CD4-positive, alpha-beta T cell treated with Interleukin-17A for 4 hours (primary cell): ENCODE measurements around the gene AGTPBP1.
"Not testable (repeated sequence)": the region's sequence is repeated elsewhere in the genome, so short reads cannot be mapped to it uniquely, and the experiment has no call there.

Experiments used
- DNase-seq: peaks from one replicate; pipeline ENCODE4 v3.0.0-alpha.2; 2020; ENCODE audit warnings: mixed read lengths

The AGTPBP1 gene, protein sequence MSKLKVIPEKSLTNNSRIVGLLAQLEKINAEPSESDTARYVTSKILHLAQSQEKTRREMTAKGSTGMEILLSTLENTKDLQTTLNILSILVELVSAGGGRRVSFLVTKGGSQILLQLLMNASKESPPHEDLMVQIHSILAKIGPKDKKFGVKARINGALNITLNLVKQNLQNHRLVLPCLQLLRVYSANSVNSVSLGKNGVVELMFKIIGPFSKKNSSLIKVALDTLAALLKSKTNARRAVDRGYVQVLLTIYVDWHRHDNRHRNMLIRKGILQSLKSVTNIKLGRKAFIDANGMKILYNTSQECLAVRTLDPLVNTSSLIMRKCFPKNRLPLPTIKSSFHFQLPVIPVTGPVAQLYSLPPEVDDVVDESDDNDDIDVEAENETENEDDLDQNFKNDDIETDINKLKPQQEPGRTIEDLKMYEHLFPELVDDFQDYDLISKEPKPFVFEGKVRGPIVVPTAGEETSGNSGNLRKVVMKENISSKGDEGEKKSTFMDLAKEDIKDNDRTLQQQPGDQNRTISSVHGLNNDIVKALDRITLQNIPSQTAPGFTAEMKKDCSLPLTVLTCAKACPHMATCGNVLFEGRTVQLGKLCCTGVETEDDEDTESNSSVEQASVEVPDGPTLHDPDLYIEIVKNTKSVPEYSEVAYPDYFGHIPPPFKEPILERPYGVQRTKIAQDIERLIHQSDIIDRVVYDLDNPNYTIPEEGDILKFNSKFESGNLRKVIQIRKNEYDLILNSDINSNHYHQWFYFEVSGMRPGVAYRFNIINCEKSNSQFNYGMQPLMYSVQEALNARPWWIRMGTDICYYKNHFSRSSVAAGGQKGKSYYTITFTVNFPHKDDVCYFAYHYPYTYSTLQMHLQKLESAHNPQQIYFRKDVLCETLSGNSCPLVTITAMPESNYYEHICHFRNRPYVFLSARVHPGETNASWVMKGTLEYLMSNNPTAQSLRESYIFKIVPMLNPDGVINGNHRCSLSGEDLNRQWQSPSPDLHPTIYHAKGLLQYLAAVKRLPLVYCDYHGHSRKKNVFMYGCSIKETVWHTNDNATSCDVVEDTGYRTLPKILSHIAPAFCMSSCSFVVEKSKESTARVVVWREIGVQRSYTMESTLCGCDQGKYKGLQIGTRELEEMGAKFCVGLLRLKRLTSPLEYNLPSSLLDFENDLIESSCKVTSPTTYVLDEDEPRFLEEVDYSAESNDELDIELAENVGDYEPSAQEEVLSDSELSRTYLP

DNA sequence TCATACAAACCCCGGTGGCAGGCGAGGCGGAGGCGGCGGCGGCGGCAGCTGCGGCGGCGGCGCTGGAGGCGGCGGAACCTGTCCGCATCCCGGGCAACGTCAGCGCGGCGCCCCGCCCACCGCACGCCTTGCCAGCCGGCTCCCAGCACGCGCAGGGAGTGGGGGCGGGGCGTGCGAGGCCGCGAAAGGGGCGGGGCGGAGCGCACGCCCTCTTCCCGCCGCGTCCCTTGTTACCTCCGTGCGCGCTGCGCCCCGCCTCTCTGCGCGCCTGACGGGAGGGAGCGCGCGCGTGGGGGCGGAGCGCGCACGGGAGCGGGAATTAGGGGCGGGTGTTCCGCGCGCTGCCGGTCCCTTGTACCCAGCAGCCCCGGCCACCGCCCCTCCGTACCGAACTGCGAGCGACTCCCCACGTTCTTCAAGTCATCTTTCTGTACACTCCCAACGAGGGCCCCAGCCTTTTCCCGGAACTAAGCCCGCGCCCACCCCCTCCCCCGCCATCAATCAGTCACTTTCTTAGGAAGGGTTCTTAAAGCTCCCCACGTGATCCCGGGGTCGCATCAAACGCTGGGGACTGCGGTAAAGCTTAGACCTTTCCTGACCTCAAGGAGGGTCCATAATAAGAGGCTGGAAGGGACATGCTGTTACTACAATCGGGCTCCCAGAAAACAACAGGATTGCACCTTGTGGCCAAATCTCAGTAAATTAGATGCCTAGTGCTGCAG is at the start of gene AGTPBP1:
TSS of gene AGTPBP1 (minus strand) at position 80 of the 722 bp plus-strand sequence. CDS start 29,421 bp downstream, outside the sequence.
- peak; percentile 99 for DNase-seq

DNA sequence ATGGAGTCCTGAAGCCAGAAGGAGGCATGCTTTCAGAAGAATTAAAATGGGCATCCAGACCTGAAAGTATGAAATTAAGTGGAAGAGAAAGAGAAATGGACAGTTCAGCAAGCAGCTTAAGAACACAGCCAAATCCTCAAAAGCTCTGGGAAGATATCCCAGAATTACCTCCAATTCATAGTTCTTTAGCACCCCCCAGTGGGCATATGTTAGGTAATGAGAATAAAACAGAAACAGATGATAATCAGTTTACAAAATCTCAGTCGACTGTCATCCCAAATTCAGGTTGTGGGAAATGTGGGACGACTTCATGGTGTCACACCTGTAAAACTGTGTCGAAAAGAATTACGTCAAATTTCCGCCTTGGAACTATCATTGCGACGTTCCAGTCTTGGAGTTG is 44.4 kb upstream of the AGTPBP1 start:
- not testable (repeated sequence) for DNase-seq

DNA sequence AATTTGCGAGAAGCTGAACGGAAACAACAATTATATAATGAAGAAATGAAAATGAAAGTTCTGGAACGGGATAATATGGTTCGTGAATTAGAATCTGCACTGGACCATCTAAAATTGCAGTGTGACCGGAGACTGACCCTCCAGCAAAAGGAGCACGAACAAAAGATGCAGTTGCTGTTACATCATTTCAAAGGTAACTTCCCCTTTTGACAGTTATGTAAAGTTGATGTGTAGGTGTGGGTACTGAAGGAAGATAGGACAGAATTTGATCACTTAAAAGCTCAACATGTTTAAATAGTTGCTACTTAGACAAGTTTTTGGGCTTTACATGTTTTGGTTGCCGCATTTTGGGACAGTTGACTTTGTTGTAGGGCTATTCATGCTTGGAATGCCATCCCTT is 32.1 kb upstream of the AGTPBP1 start:
- DNase-seq = not testable (repeated sequence)

DNA sequence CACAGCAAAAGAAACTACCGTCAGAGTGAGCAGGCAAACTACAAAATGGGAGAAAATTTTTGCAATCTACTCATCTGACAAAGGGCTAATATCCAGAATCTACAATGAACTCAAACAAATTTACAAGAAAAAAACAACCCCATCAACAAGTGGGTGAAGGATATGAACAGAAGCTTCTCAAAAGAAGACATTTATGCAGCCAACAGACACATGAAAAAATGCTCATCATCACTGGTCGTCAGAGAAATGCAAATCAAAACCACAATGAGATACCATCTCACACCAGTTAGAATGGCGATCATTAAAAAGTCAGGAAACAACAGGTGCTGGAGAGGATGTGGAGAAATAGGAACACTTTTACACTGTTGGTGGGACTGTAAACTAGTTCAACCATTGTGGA is 20.0 kb upstream of the AGTPBP1 start:
- DNase-seq = not testable (repeated sequence)

DNA sequence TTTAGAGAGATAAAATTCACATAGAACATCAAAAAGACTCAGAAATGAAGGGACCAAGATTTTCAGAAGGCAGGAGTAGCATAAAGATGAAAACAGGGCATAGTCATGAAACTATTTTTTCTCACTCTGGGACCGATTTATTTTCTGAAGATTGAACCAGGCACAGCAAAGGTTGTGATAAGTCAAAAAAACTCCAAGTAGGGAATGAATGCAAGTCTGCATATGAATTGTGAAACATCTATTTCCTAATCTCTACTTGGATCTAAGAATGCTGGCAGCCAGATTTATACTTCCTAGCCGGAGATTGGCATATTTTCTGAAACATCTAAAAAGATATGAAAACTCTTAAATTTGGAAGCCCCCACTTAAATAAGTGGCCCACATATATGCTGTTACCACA is 16.0 kb upstream of the AGTPBP1 start:
- not testable (repeated sequence) for DNase-seq

DNA sequence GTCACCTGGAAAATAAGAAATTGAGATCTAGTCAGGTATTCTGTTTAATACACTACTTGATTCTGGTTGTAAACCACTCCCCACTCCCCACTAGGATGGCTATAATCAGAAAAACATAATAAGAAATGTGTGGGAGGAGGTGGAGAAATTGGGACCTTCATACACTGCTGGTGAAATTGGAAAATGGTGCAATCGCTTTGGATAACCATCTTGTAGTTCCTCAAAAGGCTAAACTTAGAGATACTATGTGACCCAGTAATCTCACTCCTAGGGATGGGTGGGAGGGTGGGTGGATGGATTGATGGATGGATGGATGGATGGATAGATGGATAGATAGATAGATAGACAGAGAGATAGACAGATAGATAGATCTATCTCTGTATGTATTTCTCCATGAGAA is 14.5 kb upstream of the AGTPBP1 start:
- DNase-seq = not testable (repeated sequence)

DNA sequence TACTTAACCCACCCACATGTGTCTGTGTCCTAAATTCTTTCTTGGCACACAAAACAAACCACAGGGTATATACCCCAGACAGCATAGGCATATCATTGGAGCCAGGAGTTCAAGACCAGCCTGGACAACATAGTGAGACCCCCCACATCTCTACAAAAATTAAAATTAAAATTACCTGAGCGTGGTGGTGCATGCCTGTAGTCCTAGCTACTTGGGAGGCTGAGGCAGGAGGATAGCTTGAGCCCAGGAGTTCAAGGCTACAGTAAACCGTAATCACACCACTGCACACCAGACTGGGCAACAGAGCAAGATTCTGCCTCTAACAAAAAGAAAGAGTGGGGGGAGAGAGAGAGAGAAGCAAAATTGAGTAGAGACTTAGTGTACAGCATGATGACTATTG is 4.6 kb upstream of the AGTPBP1 start:
- no peak for DNase-seq

DNA sequence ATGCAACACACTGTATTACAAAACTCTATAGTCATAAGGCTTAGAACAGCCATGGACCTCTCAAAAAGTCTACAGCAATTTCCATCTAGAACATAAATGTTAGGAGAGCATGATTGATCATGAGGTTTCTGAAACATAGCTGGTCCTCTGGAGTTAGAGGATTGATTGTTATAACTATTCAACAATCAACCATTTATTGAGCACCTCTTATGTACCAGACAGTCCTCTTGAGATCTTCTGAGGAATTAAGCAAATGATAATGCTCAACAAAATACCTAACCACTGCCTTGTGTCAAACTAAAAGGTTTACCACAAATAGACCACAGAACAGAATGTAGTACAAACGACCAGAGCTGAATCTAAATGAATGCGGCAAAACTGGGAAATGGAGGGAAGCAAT is 3.4 kb upstream of the AGTPBP1 start:
- no peak for DNase-seq

DNA sequence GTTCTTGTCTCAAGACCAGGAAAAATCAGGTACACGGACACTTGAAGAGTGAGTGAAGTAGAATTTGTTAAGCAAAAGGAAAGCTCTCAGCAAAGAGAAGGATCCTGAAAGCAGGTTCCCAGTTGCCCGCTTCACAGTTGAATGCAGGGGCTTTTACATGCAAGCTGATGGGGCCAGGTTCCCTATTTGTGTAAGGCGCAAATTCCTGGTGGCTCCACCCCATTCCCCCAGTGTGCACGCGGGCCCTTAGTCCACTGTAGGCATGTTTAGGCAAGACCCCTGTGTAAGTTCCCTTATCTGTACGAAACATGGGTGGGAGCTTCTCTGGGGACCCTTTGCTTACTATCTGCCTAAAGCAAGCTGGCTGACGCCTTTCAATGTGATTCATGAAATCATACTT is 2.7 kb upstream of the AGTPBP1 start:
- no peak for DNase-seq

DNA sequence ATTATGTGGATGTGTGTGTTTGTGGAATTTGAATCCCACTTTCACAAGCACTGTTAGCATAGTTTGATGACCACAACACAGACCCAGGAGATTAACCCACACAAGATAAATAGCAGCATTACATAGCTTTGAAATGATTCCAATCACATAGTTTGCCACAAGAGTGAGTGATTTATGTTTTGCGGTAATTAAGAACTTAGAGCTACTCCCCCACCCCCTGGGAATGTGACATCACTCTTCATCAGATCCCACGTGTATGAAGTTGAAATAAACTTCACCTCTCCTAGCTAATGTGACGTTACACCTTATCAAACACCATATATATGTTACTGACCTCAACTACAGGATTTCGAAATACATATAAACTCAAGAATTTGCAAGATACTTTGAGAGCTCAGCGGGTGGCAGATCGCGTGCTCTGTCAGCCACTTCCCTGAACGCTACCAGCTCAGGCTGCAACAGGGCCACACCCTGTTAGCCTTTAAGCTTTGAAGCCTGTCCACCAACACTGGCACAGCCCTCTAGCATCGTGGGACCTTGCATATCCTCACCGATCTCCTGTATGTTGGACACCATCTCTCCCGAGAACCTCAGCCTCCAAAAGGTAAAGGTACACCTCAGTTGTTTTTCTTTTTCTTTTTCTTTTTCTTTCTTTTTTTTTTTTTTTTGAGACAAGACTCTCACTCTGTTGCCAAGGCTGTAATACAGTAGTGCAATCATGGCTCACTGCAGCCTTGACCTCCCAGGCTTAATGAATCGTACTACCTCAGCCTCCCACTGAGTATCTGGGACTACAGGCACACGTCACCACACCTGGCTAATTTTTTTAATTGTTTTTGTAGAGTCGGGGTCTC is 1.7 kb upstream of the AGTPBP1 start:
- DNase-seq = peak; percentile 16

DNA sequence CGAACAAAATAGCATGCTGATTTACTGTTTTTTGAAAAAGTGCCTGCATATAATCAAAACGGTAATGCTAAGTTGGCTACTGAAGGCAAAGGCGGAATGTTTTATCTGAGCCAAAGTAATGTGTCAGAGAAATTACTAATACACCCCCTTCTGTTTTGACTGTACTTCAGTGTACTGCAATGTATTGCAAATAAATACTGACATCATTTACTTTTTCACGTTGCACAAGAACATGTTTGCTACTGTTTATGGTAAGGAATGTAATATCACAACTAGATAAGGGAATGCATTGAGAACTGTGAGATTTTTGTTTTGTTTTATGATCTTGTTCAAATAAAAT is 813 bp upstream of the AGTPBP1 start:
- no peak for DNase-seq

DNA sequence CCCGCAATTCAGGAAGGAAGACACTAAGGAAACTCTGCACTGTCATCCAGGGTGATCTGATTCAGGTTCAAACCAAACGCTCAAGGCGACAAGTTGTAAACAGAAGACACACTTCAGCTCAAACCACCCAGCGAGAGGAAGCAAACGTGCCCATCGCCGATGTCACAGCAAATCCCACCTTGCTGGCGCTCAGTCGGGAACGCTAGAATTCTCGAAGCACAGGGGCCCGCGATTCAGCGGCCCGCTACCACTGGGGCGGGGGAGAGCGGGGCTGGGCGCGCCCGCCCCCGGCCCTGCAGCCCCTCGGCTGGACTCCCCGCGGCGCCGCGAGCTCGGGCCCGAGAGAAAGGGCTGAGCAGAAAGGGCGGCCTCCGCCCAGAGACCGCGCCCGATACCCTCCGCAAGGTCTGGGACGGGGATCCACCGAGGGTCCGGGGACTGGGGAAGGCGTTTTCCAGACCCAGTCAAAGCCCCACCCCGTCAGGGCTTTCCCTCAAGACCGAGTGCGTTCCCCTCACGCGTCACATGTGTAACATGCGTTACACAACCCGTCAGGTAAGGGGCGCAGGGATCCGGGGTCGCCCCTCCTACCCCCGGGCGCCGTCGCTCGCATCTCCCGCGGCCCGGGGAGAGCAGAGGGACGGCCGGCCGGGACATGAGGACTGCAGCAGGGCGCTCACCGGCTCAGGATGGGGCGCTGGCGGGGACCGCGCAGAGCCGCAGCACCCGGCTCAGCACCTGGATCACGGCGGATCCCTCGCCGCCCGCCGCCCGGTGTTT is 469 bp downstream of the AGTPBP1 start:
- DNase-seq = peak; percentile 64

DNA sequence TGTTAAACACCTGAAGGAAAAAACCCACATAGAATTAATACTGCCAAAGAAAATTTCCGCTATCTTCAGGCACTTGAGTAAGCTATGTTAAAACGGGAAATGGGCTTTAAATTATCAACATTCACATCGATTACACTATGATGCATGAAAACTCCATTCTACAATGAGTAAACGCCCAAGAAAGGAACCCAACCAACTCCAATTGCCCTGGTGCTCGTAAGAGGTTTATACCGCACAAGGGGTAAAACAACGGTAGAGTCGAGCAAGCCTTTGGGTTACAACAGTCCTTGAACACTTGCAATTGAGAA is 1.0 kb downstream of the AGTPBP1 start:
- no peak for DNase-seq

DNA sequence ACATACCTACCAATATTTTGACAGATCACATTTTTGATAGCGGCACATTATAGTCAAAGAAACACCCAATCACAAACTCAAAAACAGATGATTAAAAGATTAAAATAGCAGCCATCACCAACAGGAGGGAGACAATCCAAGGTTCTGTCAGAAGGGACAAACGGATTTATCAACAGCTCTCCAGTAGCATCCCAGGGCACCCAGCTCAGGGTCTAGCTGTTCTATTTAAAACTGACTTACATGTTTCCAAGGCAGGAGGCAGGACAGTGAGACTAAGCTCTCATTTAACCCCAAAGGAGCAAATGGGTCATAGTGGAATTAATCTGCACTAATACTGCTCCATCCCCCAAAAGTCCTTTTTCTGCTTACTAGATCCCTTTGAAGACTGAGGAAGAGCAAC is 3.2 kb downstream of the AGTPBP1 start:
- DNase-seq = no peak

DNA sequence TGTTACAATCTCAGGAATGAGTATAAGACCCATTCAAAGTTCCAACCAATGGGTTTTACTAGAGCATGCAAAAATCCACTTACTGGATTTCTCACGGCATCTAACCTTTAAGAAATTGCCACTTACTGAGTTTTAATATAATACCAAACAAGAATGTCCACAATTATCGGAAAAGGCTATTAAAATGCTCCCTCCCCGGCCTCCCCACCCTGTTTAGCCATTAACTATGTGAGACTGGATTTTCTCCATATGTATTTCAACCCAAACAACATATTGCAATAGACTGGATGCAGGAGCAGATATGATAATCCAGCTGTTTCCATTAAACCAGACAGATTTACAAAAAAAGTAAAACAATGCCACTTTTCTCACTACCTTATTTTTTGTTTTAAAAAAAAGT is 4.1 kb downstream of the AGTPBP1 start:
- no peak for DNase-seq

DNA sequence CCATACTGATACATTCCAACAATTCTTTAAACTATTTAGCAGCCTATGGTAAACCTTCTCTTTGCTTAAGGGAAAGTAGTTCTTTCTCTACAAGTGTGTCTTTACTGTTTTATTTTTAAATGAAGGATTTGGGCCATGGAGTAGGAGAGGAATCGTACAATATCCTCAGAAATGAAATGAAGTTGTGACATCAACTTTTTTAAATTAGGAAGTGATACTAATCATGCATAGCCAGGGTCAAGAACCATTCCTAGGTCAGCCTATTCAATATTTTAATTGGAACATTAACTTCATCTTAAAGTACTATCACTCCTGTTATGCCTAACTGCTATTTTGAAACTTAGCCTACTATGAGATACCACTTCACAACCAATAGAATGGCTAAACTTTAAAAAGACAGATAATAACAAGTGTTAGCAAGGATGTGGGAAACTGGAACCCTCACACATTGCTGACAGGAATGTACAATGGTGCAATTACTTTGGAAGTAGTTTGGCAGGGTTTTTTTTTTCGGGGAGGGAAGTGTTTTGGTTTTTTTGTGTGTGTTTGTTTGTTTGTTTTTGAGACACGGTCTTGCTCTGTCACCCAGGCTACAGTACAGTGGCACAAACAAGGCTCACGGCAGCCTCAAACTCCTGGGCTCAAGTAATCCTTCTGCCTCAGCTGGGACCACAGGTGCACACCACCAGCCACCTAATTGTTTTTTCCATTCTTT is 10.7 kb downstream of the AGTPBP1 start:
- no peak for DNase-seq

DNA sequence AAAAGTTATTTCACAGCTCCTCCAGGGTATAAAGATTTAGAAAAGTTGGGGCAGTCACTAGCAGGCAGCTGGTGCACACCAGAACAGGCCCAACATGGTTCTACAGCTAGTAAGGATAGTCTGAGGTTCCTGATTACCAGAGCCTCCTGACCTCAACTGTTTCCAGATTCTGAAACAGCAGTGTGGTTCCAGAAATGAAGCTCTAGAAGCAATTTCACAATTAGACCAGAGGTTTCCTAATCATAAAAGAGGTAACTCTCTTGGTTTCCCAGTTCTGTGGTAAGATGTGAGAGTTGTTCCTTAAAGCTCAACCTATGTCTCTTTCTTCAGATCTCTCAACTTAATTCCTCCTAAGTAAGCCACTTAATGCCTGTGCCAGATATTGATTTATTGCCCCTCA is 11.9 kb downstream of the AGTPBP1 start:
- DNase-seq = no peak

DNA sequence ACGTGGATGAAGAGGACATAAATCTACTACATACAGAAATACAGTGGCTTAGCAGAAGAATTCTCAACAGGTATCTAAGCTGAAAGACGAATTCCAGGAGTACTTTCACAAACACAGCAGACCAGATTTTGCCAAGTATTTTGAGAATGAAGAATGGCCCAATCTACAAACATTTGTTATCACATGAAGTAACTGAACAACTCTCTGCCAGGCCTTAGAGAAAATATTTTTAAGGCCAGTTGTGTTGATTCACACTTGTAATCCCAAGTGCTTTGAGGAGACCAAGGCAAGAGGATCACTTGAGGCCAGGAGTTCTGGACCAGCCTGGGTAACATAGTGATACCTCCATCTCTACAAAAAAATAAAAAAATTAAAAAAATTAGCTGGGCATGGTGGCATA is 14.3 kb downstream of the AGTPBP1 start:
- DNase-seq = no peak

DNA sequence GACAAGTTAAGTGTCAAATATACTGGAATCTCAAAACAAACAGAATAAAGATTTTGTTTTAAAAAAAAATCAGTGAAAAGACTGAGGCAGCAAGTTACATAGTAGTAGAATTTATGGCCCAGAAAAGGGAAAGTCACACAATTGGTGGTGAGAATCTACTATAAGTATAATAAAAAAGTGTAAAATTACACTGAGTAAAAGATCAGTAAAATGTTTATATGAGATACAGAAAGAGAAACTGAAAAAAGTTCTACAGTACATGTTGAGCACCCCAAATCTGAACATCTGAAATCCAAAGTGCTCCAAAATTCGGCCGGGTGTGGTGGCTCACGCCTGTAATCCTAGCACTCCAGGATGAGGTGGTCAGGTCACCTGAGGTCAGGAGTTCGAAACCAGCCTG is 15.0 kb downstream of the AGTPBP1 start:
- no peak for DNase-seq

DNA sequence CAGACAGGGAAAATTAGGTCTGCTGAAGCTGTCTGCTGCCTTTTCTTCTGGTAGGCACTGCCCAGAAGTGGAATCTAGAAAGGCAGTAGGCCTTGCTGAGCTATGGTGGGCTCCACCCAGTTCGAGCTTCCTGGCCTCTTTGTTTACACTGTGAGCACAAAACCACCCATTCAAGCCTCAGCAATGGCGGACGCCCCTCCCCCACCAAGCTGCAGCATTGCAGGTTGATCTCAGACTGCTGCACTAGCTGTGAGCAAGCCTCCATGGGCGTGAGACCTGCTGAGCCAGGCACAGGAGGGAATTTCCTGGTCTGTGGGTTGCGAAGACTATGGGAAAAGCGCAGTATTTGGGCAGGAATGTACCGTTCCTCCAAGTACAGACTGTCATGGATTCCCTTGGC is 18.5 kb downstream of the AGTPBP1 start:
- peak; percentile 79 for DNase-seq
